Measurements from ENCODE around the gene NME2.
A peak's percentile ranks its signal among the peaks of the same experiment; 100 is the strongest.

GRCh38 chr17:51121620-51122472 lies 44.4 kb upstream of the NME2 start:
- TF ChIP-seq, protein P1, sequence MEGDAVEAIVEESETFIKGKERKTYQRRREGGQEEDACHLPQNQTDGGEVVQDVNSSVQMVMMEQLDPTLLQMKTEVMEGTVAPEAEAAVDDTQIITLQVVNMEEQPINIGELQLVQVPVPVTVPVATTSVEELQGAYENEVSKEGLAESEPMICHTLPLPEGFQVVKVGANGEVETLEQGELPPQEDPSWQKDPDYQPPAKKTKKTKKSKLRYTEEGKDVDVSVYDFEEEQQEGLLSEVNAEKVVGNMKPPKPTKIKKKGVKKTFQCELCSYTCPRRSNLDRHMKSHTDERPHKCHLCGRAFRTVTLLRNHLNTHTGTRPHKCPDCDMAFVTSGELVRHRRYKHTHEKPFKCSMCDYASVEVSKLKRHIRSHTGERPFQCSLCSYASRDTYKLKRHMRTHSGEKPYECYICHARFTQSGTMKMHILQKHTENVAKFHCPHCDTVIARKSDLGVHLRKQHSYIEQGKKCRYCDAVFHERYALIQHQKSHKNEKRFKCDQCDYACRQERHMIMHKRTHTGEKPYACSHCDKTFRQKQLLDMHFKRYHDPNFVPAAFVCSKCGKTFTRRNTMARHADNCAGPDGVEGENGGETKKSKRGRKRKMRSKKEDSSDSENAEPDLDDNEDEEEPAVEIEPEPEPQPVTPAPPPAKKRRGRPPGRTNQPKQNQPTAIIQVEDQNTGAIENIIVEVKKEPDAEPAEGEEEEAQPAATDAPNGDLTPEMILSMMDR (IDR thresholded peaks at IDR 0.05; ENCODE audit: low read depth, low read length, missing input control), result no peak
- TF ChIP-seq JUND (IDR thresholded peaks at IDR 0.05) (peak; percentile 58 to 83), TAF1 (conservative IDR thresholded peaks at IDR 0.05) (peak; percentile 97), ZBTB33 (IDR thresholded peaks at IDR 0.05) (no peak), YY1 (IDR thresholded peaks at IDR 0.05) (peak; percentile 23), SP1 (IDR thresholded peaks at IDR 0.05) (peak; percentile 39), HNF4G (IDR thresholded peaks at IDR 0.05) (no peak), RXRA (IDR thresholded peaks at IDR 0.05) (peak; percentile 27 to 49), ATF3 (IDR thresholded peaks at IDR 0.05) (no peak)
- TF ChIP-seq, protein P2, sequence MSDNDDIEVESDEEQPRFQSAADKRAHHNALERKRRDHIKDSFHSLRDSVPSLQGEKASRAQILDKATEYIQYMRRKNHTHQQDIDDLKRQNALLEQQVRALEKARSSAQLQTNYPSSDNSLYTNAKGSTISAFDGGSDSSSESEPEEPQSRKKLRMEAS (IDR thresholded peaks at IDR 0.05), result peak; percentile 58
